NCI-H2196 (cell line): ENCODE data around the gene RARRES2.
"Not testable (repeated sequence)": the region's sequence is repeated elsewhere in the genome, so short reads cannot be mapped to it uniquely, and the experiment has no call there.

Experiments
- DNase-seq: peaks from one replicate; lab custom pipeline; 2025; ENCODE audit not compliant: unreplicated experiment; lab: John Stamatoyannopoulos, UW

RARRES2 gene

DNA sequence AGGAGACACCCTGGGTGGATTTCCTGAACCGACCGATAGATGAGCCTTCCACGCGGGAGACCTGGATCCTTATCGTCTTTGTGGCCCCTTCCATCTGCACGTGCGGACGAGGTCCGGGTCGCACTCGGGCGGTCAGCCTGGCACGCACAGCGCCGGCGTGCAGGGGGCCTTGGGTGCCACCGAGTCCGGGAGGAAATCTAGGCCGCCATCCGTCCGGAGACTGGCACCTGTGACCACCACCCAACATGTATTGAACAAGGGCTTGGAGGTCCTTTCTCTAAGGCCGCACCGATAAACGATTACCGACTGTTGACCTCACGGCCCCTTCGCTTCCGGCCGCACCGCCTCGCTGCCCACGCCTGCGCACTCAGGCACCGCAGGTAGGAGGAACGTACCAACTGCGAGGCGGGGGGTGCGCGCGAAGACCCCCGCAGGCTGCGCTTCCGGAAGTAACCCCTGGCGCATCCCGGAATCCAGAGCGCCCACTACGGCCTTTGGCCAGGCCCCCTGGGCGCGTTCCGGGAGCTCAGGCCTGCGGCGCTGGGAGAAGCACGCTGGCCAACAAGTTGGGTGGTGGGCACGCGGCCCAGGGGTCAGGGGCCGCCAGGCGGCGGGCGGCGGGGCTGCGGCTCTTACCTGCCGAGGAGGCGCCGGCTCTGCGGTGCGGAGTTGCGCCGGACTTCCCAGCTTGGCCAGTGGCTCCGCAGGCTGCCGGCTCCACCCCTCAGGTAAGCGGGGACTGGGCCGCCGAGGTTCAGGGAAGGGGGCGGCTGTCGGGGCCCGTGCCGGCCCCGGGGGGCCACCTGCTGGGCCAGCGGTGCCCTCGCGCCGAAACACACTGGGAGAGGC lies 18.4 kb downstream of the RARRES2 start, which contains the start of the genes ACTR3C and LRRC61:
TSS of gene ACTR3C (minus strand) at position 713 of the 849 bp plus-strand sequence. CDS start 28,249 bp downstream, outside the sequence.
TSS of gene LRRC61 (plus strand) at position 523 of the 849 bp plus-strand sequence. CDS start 13,507 bp downstream, outside the sequence.
- DNase-seq, result peak; percentile 69

DNA sequence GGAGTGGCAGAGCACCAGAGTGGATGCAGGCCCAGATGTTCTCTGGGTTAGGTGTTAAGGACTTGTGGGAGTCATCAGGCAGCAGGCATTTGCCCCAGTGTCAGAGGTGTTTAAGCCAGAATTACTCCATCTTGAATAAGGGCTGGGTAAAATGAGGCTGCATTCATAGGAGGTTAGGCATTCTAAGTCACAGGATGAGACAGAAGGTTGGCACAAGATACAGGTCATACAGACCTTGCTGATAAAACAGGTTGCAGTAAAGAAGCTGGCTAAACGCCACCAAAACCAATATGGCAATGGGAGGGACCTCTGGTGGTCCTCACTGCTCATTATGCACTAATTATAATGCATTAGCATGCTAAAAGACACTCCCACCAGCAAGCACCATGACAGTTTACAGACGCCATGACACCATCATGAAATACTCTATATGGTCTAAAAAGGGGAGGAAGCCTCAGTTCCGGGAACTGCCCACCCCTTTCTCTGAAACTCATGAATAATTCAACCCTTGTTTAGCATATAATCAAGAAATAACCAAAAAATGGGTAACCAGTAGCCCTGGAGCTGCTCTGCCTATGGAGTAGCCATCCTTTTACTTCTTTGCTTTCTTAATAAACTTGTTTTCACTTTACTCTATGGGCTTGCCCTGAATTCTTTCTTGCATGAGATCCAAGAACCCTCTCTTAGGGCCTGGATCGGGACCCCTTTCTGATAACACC lies 19.2 kb downstream of the RARRES2 start:
- peak; percentile 47 for DNase-seq

DNA sequence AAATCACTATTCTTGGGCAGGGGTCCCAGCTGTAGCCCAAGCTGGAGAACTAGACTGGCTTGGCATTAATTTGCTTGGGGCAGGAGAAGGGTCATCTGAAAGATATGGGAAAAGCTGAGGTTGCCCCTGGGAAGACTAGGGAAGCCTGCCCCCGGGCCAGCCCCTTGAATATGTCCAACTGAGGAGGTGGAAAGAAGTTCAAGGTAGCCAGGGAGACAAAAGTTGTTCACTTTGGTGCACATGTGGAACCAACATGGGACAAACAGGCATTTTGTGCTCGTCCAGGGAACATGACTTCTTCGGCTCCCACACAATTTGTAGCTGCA lies 19.7 kb downstream of the RARRES2 start:
- no peak for DNase-seq

DNA sequence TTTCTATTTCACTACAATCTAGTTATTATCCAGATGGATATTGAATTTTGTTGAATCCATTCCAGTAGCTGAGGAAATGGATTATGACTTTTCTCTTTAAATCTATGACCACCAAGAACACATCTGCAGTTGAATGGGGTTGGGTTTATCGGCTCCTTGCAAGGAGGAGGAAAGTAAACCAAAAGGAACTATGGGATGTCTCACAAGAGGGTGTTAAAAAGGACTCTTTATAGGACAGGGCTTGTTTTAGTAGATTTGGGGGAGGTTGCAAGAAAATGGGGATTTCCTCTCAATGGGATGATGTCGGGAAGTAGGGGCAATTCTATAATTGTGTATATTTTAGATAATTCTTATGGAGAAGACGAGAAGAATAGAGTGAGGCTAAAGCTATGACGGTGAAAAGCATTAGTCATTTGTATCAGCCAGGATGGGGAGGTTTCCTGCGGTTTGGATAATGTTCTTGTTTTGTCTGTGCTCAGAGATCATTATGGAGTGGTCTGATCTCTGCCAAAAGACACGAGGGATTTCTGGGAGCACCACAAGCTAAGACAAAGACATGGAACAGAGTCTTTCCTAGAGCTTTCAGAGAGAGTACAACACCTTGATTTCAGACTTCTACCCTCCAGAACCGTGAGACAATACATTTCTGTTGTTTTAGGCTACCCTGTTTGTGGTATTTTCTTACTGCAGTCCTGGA lies 23.5 kb downstream of the RARRES2 start:
- no peak for DNase-seq

DNA sequence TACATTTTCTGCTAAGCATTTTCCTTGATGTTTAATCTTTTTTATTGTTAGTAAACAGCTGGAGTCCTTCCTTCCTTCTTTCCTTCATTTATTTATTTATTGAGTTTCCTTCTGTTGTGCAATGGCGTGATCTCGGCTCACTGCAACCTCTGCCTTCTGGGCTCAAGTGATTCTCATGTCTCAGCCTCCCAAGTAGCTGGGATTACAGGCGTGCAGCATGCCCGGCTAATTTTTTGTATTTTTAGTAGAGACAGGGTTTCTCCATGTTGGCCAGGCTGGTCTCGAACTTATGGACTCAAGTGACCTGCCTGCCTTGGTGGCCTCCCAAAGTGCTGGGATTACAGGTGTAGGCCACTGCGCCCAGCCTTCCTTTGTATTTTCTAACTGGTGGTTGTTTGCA lies 24.4 kb downstream of the RARRES2 start:
- not testable (repeated sequence) for DNase-seq

DNA sequence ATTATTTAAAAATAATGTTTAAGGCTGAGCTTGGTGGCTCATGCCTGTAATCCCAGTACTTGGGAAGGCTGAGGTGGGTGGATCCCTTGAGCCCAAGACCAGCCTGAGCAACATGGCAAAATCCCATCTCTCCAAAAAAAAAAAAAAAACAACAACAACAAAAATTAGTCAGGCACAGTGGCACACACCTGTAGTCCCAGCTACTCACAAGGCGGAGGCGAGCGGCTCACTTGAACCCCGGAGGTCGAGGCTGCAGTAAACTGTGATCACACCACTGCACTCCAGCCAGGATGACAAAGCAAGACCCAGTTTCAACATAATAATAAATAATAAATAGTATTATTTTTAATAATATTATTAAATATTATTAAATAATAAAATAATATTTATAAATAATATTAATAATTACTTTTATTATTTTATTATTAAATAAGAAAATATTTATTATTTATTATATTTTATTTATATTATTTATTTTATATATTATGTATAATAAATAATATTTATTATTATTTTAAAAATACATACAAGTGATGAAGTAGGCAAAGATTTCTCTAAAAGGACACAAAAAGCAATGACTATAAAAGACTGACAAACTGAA lies 26.7 kb downstream of the RARRES2 start:
- no peak for DNase-seq

DNA sequence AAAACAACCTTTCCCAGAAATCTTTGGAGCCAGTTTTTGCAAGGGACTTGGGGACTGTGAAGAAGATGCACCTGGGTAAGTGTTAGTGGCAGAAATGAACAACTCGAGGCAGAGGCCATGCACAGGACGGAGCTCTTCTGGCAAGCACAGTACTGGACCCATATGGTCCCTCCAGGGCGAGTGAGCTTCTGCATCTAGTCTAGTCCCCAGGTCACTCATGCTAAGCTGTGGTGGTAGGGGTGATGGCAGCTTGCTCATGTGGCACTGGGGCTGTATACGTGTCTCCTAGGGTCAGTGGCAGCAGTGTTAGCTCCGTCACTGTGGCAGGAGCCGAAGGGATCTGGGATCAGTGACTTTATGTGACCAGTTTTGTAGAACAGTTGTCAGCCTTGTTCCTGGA lies 27.6 kb downstream of the RARRES2 start:
- no peak for DNase-seq

DNA sequence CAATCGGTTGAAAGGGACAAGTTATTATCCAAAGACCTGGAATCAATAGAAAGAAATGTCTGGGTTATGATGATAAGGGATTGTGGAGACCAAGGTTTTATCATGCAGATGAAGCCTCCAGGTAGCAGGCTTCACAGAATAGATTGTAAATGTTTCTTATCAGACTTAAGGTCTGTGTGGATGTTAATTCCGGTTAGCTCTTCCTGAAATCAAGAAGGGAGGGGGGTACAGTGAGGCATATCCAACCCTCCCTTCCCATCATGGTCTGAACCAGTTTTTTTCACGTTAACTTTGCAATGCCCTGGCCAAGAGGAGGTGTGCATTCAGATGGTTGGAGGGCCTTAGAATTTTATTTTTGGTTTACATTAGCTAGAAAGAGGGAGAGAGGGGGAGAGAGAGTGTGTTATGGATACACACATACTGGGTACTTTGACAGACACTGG lies 28.0 kb downstream of the RARRES2 start:
- DNase-seq, result no peak

DNA sequence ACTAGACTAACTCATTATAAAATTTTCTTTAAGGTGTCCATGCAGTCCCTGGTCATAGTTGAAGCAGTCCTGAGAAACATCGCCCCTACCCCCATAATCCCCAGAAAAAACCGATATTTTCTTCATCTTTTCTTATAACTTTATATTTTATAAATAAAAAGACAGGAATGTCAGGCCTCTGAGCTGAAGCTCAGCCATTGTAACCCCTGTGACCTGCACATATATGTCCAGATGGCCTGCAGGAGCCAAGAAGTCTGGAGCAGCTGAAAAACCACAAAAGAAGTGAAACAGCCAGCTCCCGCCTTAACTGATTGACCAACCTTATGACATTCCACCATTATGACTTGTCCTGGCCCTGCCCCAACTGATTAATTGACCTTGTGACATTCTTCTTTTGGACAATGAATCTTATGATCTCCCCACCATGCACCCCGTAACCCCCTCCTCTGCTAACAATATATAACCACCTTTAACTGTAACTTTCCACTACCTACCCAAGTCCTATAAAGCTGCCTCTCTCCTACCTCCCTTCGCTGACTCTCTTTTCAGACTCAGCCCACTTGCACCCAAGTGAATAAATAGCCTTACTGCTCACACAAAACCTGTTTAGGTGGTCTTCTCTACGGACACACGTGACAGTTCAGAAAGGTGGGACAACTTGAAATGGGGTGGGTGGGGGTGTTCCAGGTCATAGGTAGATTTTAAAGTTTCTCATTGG lies 28.6 kb downstream of the RARRES2 start:
- not testable (repeated sequence) for DNase-seq

DNA sequence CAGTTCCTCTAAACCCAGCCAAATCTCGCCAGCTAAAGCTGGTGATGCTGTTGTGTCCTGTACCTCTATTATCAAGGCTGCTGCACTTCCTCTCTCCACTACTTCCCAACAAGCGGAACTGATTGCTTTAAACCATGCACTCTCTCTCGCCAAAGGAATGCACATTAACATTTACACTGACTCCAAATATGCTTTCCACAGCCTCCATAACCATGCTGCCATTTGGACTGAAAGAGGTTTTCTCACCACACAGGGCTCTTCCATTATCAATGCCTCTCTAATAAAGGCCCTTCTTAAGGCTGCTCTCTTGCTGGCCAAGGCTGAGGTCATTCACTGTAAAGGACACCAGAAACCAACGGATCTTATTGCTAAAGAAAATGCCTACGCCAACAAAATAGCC lies 29.7 kb downstream of the RARRES2 start:
- DNase-seq, result no peak

DNA sequence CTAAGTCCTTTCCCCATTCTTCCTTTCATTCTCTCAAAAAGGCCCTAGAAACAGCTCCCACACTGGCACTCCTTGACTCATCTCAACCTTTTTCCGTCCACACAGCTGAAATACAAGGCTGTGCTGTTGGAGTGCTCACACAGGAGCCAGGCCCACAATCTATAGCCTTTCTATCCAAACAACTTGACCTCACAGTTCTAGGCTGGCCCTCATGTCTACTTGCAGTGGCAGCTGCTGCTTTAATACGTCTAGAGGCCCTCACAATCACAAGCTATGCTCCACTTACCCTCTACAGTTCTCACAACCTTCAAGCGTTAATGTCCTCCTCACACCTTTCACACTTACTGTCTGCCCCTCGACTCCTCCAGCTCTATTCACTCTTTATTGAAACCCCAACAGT lies 30.3 kb downstream of the RARRES2 start:
- DNase-seq, result no peak

DNA sequence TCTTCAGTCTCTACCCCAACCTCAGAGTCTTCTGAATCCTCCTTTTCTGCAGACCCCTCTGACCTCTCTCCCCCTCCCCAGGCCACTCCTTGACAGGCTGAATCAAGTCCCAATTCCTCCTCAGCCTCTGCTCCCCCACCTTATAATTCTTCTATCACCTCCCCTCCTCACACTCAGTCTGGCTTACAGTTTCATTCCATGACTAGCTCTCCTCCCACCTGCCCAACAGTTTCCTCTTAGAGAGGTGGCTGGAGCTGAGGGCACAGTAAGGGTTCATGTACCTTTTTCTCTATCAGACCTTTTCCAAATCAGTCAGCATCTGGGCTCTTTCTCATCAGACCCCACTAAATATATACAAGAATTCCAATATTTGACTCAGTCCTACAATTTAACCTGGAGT lies 32.9 kb downstream of the RARRES2 start:
- no peak for DNase-seq

DNA sequence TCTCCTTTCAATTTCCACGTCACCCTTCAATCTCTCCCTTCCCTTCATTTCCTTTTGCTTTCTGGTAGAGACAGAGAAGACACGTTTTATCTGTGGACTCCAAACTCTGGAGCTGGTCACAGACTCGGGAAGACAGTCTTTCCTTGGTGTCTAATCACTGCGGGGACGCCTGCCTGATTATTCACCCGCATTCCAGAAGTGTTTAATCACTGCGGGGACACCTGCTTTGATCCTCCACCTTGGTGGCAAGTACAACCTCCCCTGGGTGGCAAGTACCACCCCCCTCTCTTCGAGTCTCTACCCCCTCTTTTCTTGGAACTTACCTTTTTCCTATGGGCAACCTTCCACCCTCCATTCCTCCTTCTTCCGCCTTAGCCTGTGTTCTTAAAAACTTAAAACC lies 33.5 kb downstream of the RARRES2 start:
- no peak for DNase-seq

DNA sequence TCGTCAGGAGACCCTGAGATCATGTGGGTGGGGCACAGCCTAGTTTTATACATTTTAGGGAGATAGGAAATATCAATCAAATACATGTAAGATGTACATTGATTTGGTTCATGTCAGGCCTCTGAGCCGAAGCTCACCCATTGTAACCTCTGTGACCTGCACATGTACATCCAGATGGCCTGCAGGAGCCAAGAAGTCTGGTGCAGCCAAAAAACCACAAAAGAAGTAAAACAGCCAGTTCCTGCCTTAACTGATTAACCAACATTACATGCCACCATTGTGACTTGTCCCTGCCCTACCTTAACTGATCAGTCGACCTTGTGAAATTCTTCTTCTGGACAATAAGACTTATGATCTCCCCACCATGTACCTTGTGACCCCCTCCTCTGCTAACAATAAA lies 34.3 kb downstream of the RARRES2 start:
- DNase-seq, result no peak

DNA sequence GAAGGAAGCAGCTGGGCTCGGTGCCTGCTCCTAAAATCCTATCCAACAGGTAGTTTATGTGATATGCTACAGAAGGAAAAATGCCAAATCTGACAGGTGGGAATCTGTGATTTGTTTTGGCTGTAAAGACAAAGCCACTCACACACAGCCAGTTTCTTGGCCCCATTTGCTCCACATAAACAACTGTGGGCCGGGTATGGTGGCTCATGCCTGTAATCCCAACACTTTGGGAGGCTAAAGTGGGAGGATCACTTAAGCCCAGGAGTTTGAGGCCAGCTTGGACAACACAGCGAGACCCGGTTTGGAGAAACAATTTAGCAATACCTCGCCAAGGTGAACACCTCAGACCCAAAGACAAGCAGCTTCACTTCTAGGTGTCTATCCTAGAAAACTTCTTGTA lies 35.1 kb downstream of the RARRES2 start:
- not testable (repeated sequence) for DNase-seq

DNA sequence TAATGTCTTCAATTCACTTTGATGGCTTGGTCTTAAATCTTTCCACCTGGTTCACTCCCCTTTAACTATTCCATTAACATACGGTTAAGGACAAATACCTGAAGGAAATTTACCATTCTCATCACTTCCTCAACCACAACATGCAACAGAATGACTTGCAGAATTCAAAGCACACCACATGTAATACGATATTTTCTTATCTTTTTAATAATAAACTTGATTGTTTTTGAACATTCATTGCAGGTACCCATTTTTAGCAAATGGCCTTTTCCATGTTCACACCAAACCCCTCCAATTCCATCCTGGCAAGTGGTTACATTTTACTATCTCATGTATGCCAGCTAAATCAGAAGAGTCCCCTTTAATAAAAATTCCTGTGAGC lies 35.5 kb downstream of the RARRES2 start:
- DNase-seq, result not testable (repeated sequence)

DNA sequence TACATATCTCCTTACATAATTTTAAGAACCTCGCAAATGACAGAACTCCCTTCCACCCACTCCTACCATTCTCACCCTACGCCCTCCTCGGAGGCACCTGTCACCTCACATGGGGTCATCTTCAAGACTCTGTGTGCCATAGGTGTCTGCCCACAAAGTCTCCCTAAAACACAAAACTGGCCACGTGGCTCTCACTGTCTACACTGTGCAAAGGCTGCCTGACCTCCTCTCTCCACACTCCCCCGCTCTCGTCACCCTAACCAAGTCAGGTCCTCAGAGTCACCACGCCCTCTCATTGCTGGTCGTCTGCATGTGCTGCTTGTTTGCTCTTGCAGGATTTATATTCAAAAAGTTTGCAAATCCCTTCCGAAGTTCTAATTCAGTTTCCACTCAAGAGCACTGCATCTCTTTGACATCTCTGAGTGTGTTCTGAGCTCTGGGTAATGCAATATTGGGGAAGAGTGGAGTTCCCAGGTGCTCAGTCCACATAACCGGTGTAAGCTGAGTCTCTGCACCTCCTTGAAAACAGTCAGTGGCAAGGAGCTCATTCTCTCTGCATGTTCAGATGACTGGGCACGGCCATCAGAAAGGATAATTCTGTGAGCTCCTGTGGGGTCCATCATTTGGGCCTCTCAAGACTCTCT lies 36.0 kb downstream of the RARRES2 start:
- DNase-seq, result not testable (repeated sequence)

DNA sequence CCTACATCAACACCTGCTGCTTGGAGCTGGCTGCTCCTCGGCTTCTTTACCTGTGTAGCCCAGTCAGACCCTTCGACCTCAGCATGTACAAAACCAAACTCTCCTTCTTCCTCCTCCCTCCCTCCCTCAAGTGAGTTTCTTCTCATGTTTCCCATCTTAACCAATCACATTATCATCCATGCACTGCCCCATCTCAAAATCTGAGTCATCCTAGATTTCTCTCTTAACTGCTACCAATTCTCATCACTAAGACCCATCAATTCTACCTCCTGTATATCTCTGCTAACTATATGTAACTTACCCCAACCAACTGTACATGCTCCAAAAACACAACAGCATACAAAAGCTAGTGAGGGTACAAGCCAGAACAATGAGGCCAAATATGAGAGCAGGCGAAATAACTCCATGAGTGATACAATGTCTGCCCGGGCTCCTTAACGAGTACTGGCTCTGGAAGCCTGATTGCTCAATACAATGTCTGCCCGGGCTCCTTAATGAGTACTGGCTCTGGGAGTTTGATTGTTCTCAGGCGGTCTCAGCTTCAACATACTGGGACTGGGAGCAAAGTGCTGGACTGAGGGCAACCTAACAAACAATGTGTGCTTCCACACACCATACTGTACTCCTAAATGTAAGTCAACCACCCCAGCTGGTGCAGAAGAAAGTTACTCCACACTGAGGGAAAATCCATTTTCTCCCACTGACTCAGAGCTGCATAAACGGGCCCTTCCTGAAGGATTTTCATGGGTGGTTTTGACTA lies 36.8 kb downstream of the RARRES2 start:
- not testable (repeated sequence) for DNase-seq

DNA sequence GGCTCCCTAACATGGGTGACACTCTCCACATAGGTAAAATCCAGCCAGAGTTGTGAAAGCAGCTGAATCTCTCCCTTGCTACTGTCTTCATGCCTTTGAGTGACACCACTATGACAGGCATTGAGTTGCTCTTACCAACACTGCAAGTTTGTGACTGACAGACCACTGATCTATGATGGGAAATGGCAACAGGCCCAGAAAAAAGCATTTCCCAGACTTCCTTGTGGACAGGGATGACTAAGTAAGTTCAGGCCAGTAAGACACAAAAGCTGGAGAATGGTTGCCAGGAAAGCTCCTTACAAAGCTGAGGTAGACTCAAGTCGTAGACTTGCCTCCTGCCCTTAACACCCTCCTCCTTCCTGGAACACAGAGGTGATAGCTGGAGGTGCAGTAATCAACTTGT lies 38.5 kb downstream of the RARRES2 start:
- DNase-seq, result not testable (repeated sequence)
